HG03354 (cell line): ENCODE measurements around the gene MTG1.
"Not testable (repeated sequence)": the region's sequence is repeated elsewhere in the genome, so short reads cannot be mapped to it uniquely, and the experiment has no call there.

ENCODE experiments used
- ATAC-seq: cut with Tn5 transposase; IDR thresholded peaks from one replicate; pipeline ENCODE4 v1.9.1; 2021; ENCODE audit warnings: mild to moderate bottlenecking; ENCODE audit not compliant: unreplicated experiment, poor library complexity, severe bottlenecking

Gene MTG1

GRCh38 chr10:133376183-133376582 is 17.8 kb upstream of the MTG1 start:
- ATAC-seq = not testable (repeated sequence)

- no peak for ATAC-seq
These were observed 16.7 kb upstream of the MTG1 start for GRCh38 chr10:133377025-133377817.

- no peak for ATAC-seq
These were observed 16.1 kb upstream of the MTG1 start for GRCh38 chr10:133377818-133378250.

- ATAC-seq = peak; percentile 42
These were observed 15.5 kb upstream of the MTG1 start for GRCh38 chr10:133378251-133379096.

GRCh38 chr10:133379152-133379800 is 14.7 kb upstream of the MTG1 start, which contains the start of gene PAOX:
Gene PAOX (plus strand): TSS chr10:133379262. CDS start chr10:133379317, 55 bp downstream.
- ATAC-seq = peak; percentile 63

- ATAC-seq = no peak
These were observed 13.9 kb upstream of the MTG1 start for GRCh38 chr10:133379801-133380666.

- ATAC-seq = no peak
These were observed 12.9 kb upstream of the MTG1 start for GRCh38 chr10:133381036-133381435.

GRCh38 chr10:133383551-133383950 is 10.4 kb upstream of the MTG1 start:
- no peak for ATAC-seq

- ATAC-seq = no peak
These were observed 9.9 kb upstream of the MTG1 start for GRCh38 chr10:133384071-133384470.

GRCh38 chr10:133385214-133385613 is 8.7 kb upstream of the MTG1 start:
- ATAC-seq = no peak

GRCh38 chr10:133386951-133387350 is 7.0 kb upstream of the MTG1 start:
- ATAC-seq = not testable (repeated sequence)

GRCh38 chr10:133388236-133388972 is 5.6 kb upstream of the MTG1 start:
- no peak for ATAC-seq

GRCh38 chr10:133388973-133389818 is 4.8 kb upstream of the MTG1 start:
- peak; percentile 88 for ATAC-seq

- ATAC-seq = no peak
These were observed 3.2 kb upstream of the MTG1 start for GRCh38 chr10:133390597-133391248.

GRCh38 chr10:133391249-133391635 is 2.7 kb upstream of the MTG1 start:
- no peak for ATAC-seq

- no peak for ATAC-seq
These were observed 2.0 kb upstream of the MTG1 start for GRCh38 chr10:133391761-133392518.
